Measurements from ENCODE around the gene AP2B1.

AP2B1 gene

GRCh38 chr17:35775583-35775982, 188.5 kb downstream of the AP2B1 start:
- H3K27ac ChIP-seq = no peak overlapping the region; the same call in 1 of the 2 replicates
- TF ChIP-seq CTCF (conservative IDR thresholded peaks at IDR 0.05) = no peak

Data from VCaP (cell line).